Natural killer cell (primary cell): Measurements from ENCODE around the gene CFAP97. TPM values are rescaled to one million over a fixed set of nuclear protein-coding genes. Genes with fewer than 3 reads are reported as not detected.

Source experiments
- ATAC-seq, 3 donors: fragments of 150-1000 bp in 2 of 3; fragments of 200-7000 bp in 1 of 3; cut with Tn5 transposase; 1 replicate in 1 of 3; 2 replicates in 2 of 3; pipeline ENCODE4 v1.10.0; 2021; ENCODE audit warnings: mild to moderate bottlenecking in 2 of 3, moderate library complexity in 2 of 3
- DNase-seq, 2 donors: peaks; one replicate each; pipeline versions ENCODE4 v3.0.0 to v3.0.0-alpha.2; 2013 to 2021; ENCODE audit warnings: mixed read lengths in 1 of 2
- H3K27ac ChIP-seq: one replicate; pipeline ENCODE4 v1.5.1; 2013; ENCODE audit warnings: mild to moderate bottlenecking, low read length
- H3K27me3 ChIP-seq: one replicate; pipeline ENCODE4 v1.6.1; 2013; ENCODE audit warnings: low read length; ENCODE audit not compliant: control insufficient read depth, insufficient read depth
- H3K36me3 ChIP-seq: one replicate; pipeline ENCODE4 v1.6.1; 2013; ENCODE audit warnings: low read length; ENCODE audit not compliant: control insufficient read depth, insufficient read depth
- H3K4me1 ChIP-seq: one replicate; pipeline ENCODE4 v1.6.1; 2013; ENCODE audit warnings: low read length; ENCODE audit not compliant: control insufficient read depth, insufficient read depth
- H3K4me3 ChIP-seq: one replicate; pipeline ENCODE4 v1.5.1; 2013; ENCODE audit warnings: low read length
- H3K9me3 ChIP-seq: one replicate; pipeline ENCODE4 v1.6.1; 2013; ENCODE audit warnings: low read length; ENCODE audit not compliant: control insufficient read depth, insufficient read depth
- H3K27ac Mint-ChIP-seq, 2 donors: one replicate each; pipeline ENCODE4 v1.8.0; 2022; ENCODE audit warnings: mild to moderate bottlenecking in 2 of 2, mixed read lengths in 2 of 2, moderate library complexity in 1 of 2
- H3K27me3 Mint-ChIP-seq, 2 donors: one replicate each; pipeline ENCODE4 v1.8.0; 2022; ENCODE audit warnings: low read depth in 2 of 2, mixed read lengths in 2 of 2
- H3K36me3 Mint-ChIP-seq: one replicate; pipeline ENCODE4 v1.8.0; 2022; ENCODE audit warnings: mixed read lengths
- H3K4me1 Mint-ChIP-seq, 2 donors: one replicate each; pipeline ENCODE4 v1.8.0; 2022; ENCODE audit warnings: mixed read lengths in 2 of 2
- H3K4me3 Mint-ChIP-seq: one replicate; pipeline ENCODE4 v1.8.0; 2022; ENCODE audit warnings: mild to moderate bottlenecking, moderate library complexity, mixed read lengths
- H3K9me3 Mint-ChIP-seq, 2 donors: one replicate each; pipeline ENCODE4 v1.8.0; 2022; ENCODE audit warnings: mixed read lengths in 2 of 2
- WGBS: methylation state at CpG from one replicate; pipeline ENCODE4 v1.1.7; 2013; ENCODE audit warnings: missing lambda C conversion rate; ENCODE audit not compliant: insufficient coverage; 5-methylcytosine and 5-hydroxymethylcytosine counted together
- intact Hi-C: fragments of 100-400 bp; cut with micrococcal nuclease; formaldehyde crosslinking; loops from one replicate; pipeline ENCODE4 v1.14.2; 2022
- total RNA-seq, 4 donors: library from RNA; stranded (reverse); fragments of 120-200 nt in 1 of 4; gene quantifications; one replicate each; pipeline versions ENCODE4 v1.2.3 to v1.2.4, GENCODE V29; 2013 to 2022
- TF ChIP-seq, protein P1 (sequence below): fragments of 200-600 bp; IDR thresholded peaks from one replicate; pipeline ENCODE4 v1.8.0; 2022; ENCODE audit warnings: antibody characterized with exemption

CFAP97 gene
- total RNA-seq, 3 donors from 2014 or later (not counting 1 experiment from before 2014, with no cell fraction given): 25.7 to 30.5 (median 25.9) TPM

DNA sequence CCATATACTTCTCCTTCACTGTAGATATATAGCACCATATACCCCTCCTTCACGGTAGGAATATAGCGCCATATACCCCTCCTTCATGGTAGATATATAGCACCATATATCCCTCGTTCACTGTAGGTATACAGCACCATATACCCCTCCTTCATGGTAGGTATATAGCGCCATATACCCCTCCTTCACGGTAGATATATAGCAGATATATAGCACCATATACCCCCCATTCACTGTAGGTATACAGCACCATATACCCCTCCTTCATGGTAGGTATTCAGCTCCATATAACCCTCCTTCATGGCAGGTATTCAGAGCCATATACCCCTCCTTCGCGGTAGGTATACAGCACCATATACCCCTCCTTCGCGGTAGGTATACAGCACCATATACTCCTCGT is 18.1 kb upstream of the CFAP97 start:
- Histone ChIP-seq H3K4me3 (no peak overlapping the region), H3K36me3 (no peaks in the 10 kb centered on the region), H3K27me3 (no peaks in the 10 kb centered on the region), H3K27ac (no peak overlapping the region), H3K9me3 (no peaks in the 10 kb centered on the region), H3K4me1 (no peaks in the 10 kb centered on the region)
- TF ChIP-seq, protein P1, sequence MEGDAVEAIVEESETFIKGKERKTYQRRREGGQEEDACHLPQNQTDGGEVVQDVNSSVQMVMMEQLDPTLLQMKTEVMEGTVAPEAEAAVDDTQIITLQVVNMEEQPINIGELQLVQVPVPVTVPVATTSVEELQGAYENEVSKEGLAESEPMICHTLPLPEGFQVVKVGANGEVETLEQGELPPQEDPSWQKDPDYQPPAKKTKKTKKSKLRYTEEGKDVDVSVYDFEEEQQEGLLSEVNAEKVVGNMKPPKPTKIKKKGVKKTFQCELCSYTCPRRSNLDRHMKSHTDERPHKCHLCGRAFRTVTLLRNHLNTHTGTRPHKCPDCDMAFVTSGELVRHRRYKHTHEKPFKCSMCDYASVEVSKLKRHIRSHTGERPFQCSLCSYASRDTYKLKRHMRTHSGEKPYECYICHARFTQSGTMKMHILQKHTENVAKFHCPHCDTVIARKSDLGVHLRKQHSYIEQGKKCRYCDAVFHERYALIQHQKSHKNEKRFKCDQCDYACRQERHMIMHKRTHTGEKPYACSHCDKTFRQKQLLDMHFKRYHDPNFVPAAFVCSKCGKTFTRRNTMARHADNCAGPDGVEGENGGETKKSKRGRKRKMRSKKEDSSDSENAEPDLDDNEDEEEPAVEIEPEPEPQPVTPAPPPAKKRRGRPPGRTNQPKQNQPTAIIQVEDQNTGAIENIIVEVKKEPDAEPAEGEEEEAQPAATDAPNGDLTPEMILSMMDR: no peak
- ATAC-seq (no peak), DNase-seq (no peak)
- Mint-ChIP-seq H3K4me1 (peaks cover 10 to 15% of the 10 kb centered on the region in 2 donors), H3K9me3 (no peaks in the 10 kb centered on the region), H3K4me3 (no peak overlapping the region), H3K36me3 (no peaks in the 10 kb centered on the region), H3K27ac (no peak overlapping the region), H3K27me3 (no peaks in the 10 kb centered on the region)
- intact Hi-C loops: no loop called here
- WGBS: 86% methylated on average over 9 of the region's 10 CpGs

DNA sequence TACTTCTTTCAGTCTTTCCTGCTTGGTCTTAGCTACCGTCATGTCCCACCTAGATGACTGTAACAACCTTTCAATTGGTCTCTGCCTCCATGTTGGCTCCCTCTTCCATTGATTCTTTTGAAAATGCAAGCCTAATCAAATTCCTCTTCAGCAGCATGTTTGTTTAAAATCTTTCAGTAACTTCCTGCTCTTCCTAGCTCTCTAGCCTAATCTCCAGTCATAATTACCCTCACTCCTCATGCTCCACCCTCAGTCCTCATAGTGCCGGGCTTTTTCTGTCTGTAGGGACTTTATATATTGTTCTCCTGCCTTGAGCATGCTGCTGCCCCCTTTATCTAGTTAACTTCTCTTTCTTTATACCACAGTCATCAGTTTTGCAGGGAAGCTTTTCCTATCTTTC is 17.7 kb upstream of the CFAP97 start:
- TF ChIP-seq, protein P1: no peak
- H3K27me3 Mint-ChIP-seq: no peaks in the 10 kb centered on the region
- Histone ChIP-seq H3K9me3 (no peaks in the 10 kb centered on the region), H3K27me3 (no peaks in the 10 kb centered on the region), H3K4me3 (no peak overlapping the region), H3K4me1 (no peaks in the 10 kb centered on the region), H3K27ac (no peak overlapping the region), H3K36me3 (no peaks in the 10 kb centered on the region)
- H3K4me1 Mint-ChIP-seq: peaks cover 10 to 17% of the 10 kb centered on the region in 2 donors
- no peak overlapping the region for H3K4me3 Mint-ChIP-seq
- no peaks in the 10 kb centered on the region for H3K9me3 Mint-ChIP-seq
- WGBS: 99% methylated on average over 2 of the region's 2 CpGs
- no peak overlapping the region for H3K27ac Mint-ChIP-seq
- DNase-seq (no peak), ATAC-seq (no peak)
- H3K36me3 Mint-ChIP-seq: no peaks in the 10 kb centered on the region
- intact Hi-C loops: no loop called here

DNA sequence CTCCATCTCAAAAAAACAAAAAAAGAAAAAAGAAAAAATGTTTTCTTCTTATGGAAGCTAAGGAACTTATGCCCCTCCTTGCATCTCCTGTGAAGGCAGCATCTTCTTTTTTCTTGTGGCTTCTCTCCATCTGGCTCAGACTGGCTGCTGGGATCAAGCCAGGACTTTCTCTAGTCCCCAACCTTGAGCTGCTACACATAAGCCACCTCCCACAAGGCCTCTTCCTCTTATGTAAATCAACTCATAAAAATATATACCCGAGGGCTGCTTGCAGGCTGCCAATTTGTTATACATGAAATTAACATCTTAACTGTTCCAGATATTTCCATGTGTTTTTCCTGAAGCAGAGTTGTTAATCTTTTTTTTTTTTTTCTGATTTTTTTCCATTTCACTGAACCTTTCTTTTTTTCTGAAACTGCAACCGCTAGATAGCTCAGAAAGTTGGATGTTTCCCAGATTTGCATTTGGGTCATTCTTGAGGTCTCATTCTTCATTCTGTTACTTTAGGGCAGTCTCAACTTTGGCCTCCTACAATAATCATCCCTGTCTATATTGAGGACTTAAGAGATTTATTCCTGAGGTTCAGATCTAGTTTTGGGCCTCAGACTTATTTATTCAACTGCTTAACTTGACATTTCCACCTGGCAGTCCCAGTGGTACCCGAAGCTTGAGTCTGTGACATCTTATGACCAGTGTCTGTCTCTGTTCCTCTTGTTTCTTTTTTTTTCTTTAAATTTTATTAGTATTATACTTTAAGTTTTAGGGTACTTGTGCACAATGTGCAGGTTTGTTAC is 15.9 kb upstream of the CFAP97 start:
- 50% methylated on average over 2 of the region's 3 CpGs for WGBS
- Mint-ChIP-seq H3K9me3 (no peaks in the 10 kb centered on the region), H3K27ac (no peak overlapping the region), H3K36me3 (no peaks in the 10 kb centered on the region), H3K4me3 (no peak overlapping the region), H3K4me1 (peaks cover 5 to 17% of the 10 kb centered on the region in 2 donors), H3K27me3 (no peaks in the 10 kb centered on the region)
- ATAC-seq (no peak), DNase-seq (no peak)
- Histone ChIP-seq H3K4me3 (no peak overlapping the region), H3K27ac (no peak overlapping the region), H3K36me3 (no peaks in the 10 kb centered on the region), H3K27me3 (no peaks in the 10 kb centered on the region), H3K9me3 (no peaks in the 10 kb centered on the region), H3K4me1 (no peaks in the 10 kb centered on the region)
- intact Hi-C loops: no loop called here
- TF ChIP-seq, protein P1: no peak

DNA sequence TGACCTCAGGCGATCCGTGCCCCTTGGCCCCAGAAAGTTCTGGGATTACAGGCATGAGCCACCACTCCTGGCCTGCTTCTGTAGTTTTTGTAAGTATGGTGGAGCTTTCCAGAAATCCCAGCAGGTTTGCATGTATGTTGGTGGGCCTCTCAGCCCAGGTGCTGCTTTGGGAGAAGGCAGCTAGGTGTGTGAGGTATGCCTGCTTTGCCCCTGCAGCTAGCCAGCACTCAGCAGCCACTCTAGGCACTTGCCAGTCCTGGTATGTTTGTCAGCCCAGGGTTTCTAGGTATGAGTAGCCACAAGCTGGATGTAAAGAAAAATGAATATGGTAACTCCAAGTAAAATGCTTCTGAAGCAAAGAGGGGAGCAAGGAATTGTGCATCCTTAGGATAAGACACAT is 14.5 kb upstream of the CFAP97 start:
- ATAC-seq: no peak
- H3K4me1 Mint-ChIP-seq: peaks cover 14 to 22% of the 10 kb centered on the region in 2 donors
- H3K4me1 ChIP-seq: no peaks in the 10 kb centered on the region
- 94% methylated on average over 2 of the region's 2 CpGs for WGBS
- H3K36me3 Mint-ChIP-seq: no peaks in the 10 kb centered on the region
- H3K36me3 ChIP-seq: no peaks in the 10 kb centered on the region
- H3K4me3 ChIP-seq: no peak overlapping the region
- no peak overlapping the region for H3K4me3 Mint-ChIP-seq
- no peak for DNase-seq
- no peaks in the 10 kb centered on the region for H3K9me3 Mint-ChIP-seq
- H3K27ac Mint-ChIP-seq: no peak overlapping the region
- no peaks in the 10 kb centered on the region for H3K27me3 ChIP-seq
- H3K27ac ChIP-seq: no peak overlapping the region
- no peaks in the 10 kb centered on the region for H3K27me3 Mint-ChIP-seq
- intact Hi-C loops: no loop called here
- TF ChIP-seq, protein P1: no peak
- H3K9me3 ChIP-seq: no peaks in the 10 kb centered on the region
